ENCODE measurements around the gene SMIM26.
"Not testable (repeated sequence)": the region's sequence is repeated elsewhere in the genome, so short reads cannot be mapped to it uniquely, and the experiment has no call there.

The SMIM26 gene, protein sequence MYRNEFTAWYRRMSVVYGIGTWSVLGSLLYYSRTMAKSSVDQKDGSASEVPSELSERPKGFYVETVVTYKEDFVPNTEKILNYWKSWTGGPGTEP

GRCh38 chr20:18566892-18567738 lies at the start of gene SMIM26:
SMIM26 (plus strand) TSS chr20:18567432; CDS start chr20:18567479, 47 bp downstream.
- peak; percentile 84 to 93 (median 89) for DNase-seq (ENCODE audit: low read depth in 2 of 3, low spot score in 1 of 3)

GRCh38 chr20:18522066-18522465 lies 45.2 kb upstream of the SMIM26 start:
- not testable (repeated sequence) for DNase-seq (ENCODE audit: low read depth in 2 of 3, low spot score in 1 of 3)

- DNase-seq (ENCODE audit: low read depth in 2 of 3, low spot score in 1 of 3), result no peak
Observed at GRCh38 chr20:18523066-18523465, 44.2 kb upstream of the SMIM26 start.

- DNase-seq (ENCODE audit: low read depth in 2 of 3, low spot score in 1 of 3), result no peak
Observed at GRCh38 chr20:18524646-18525045, 42.6 kb upstream of the SMIM26 start.

GRCh38 chr20:18526761-18527160 lies 40.5 kb upstream of the SMIM26 start:
- DNase-seq (ENCODE audit: low read depth in 2 of 3, low spot score in 1 of 3), result not testable (repeated sequence)

DNA sequence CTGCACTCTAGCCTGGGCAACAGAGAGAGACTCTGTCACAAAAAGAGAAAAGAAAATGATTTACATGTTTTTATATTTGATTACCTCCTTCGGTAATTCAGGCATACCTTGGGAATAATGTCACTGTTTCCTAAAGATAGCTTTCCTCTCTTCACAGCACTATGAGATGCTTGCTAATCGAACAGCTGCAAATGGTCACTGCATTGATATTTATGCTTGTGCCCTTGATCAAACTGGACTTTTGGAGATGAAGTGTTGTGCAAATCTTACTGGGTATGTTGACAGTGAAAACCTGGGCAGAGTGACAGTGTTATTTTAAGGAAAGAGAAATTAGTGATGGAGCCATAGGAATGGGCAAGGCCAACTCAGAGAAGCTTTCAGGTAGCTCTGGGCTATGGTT lies 39.9 kb upstream of the SMIM26 start:
- DNase-seq (ENCODE audit: low read depth in 2 of 3, low spot score in 1 of 3), result no peak

GRCh38 chr20:18527836-18528235 lies 39.4 kb upstream of the SMIM26 start:
- DNase-seq (ENCODE audit: low read depth in 2 of 3, low spot score in 1 of 3), result no peak

DNA sequence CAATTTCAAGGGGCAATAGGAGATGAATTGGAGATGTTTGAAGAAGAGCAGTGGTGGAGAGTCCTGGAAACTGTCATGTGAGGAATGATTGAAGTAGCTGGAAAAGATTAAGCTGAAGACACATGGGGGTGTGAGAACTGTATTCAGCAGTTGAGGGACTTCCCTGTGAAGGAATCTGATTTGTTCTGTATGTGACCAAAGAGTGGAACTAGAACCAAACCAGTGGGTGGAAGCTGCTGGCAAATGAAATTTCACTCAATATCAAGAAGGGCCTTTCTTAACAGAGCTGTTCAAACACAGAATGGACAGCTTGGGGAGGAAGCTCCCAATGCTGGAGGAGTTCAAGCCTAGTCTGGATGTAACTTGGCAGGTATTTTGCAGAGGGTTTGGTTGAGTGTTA lies 38.2 kb upstream of the SMIM26 start:
- DNase-seq (ENCODE audit: low read depth in 2 of 3, low spot score in 1 of 3), result no peak

DNA sequence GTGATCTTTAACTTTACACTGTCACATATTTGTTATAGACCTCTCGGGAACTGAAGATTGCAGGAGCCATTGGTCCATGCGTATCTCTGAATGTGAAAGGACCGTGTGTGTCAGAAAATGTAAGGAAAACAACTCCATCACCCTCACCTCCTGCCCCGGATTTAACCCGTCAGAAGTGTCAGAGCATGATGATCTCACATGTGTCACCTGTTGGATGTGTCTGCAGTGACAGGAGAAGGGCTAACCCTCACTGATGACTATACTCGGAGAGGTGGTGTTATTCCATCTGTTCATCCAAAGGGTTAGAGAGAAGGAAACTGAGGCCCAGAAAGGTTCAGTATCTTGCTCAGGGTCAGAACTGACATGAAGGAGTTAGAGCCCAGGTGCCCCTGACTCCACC lies 34.6 kb upstream of the SMIM26 start:
- DNase-seq (ENCODE audit: low read depth in 2 of 3, low spot score in 1 of 3), result no peak

DNA sequence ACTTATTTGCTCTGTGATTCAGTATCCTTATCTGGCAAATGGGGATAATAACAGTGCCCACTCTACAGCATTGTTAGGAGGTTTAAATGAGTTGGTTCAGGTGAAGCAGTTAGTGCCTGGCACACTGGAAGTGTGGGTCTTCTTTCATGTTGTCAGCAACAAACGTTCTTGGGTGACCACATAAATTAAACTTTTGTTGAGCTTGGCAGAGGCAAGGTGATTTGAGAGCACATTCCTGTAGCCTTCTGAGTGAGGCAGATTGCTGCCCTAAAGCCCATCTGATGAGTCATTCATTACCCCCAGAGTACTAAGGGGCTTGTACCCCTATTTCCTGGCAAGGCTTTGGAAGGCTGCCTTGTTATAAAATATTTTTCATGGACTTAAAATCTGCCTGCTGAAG lies 33.7 kb upstream of the SMIM26 start:
- DNase-seq (ENCODE audit: low read depth in 2 of 3, low spot score in 1 of 3), result no peak

DNA sequence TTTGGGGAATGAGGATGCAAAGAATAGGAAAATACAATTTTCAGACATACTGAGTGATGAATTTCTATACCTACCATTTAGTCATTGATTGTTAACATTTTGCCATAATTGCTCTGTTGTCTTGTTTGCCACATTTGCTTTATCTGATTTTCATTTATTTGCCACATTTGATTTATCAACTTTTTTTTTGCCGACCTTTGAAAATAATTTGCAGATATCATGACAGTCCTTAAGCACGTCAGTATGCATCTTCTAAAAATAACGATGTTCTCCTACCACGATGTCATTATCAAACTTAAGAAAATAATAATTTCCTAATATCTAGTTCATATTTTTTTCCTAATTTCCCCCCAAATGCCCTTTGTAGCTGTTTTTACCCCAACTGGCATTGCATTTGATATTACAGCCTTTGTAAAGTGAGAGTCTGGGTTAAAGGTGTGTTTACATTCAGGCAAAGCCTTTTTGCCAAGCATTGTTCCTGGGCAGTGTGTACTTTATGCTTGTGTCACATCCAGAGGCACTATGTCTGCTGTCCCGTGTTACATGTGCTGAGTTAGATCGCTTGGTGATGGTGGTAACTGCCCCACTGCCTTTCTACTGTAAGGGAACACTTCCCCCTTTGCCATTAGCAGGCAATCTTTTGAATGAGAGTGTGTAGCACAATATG lies 33.1 kb upstream of the SMIM26 start:
- DNase-seq (ENCODE audit: low read depth in 2 of 3, low spot score in 1 of 3), result no peak

DNA sequence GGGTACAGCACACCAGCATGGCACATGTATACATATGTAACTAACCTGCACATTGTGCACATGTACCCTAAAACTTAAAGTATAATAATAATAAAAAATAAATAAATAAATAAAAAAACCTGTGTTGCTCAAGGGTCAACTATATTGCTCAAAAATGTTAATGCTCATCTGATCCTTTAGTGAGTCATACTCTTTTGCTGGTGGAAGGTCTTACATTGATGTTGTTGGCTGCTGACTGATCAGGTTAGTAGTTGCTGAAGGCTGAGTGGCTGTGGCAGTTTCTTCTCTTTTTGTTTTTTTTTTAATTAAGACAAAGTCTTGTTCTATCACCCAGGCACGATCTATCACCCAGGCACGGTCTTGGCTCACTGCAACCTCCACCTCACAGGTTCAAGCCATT lies 29.6 kb upstream of the SMIM26 start:
- DNase-seq (ENCODE audit: low read depth in 2 of 3, low spot score in 1 of 3), result no peak

DNA sequence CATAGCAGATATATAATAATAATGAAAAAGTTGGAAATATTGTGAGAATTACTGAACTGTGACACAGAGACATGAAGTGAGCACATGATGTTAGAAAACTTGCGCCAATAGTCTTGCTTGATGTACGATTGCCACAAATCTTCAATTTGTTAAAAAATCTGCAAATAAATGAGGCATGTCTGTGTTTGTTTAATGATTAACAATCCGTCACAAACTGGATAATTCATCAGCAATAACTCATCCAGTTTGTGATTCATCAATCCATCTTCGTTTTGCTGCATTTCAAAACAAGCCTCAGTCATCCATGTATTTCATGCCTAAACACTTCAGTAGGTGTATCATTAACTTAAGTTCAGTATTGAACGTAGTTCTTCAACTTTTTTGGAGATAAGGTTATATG lies 25.5 kb upstream of the SMIM26 start:
- no peak for DNase-seq (ENCODE audit: low read depth in 2 of 3, low spot score in 1 of 3)

DNA sequence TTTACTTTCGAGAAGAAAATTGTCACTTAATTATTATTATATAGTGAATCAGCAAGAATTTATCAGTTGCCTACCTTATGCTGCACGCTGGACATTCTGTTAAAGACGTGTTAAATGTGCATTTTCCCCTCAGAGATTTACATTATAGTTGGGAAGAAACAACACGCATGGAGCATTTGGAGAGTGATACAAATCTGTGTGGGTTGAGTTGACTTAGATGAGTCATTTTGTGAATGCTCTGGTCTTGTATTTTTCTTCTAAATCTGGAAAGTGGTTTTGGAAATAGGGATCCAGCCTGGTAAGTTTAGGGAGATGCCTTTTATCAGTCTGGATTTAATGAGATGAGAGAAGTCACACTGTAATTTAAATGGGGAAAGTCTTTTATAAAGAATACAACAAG lies 24.0 kb upstream of the SMIM26 start:
- no peak for DNase-seq (ENCODE audit: low read depth in 2 of 3, low spot score in 1 of 3)

GRCh38 chr20:18543932-18544331 lies 23.3 kb upstream of the SMIM26 start:
- no peak for DNase-seq (ENCODE audit: low read depth in 2 of 3, low spot score in 1 of 3)

DNA sequence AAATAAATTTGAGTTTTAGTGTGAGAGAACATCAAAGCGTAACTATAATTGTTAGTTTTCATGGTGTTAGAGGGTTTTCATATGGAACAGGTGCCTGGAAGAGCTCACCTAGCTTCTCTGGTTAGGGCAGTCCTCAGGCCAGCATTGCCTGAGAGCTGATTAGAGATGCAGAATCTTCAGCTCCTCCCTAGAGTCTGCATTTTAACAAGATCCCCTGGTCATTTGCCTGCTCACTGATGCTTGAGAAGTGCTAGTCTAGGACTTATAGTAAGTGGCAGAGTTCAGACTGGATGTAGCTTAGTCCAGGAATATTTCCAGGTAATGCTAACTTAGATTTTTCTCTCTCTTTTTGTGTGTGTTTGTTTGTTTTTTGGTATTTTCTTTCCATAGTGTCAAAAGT lies 21.7 kb upstream of the SMIM26 start:
- no peak for DNase-seq (ENCODE audit: low read depth in 2 of 3, low spot score in 1 of 3)

DNA sequence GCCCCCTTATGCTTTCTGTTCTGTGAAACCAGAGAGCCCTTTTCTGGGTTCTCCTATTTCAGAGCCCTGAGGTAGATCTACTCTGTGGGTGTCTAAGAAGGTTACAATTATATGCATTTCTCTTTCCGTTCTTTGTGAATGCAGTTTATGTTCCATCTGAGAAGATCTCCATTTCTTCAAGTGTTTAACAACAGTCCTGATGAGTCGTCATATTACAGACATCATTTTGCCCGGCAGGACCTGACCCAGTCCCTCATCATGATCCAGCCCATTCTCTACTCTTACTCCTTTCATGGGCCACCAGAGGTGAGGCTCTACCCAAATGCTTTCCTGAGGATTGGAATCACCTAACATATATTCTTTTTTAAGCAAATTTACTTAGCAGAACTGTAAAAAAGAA lies 18.8 kb upstream of the SMIM26 start:
- DNase-seq (ENCODE audit: low read depth in 2 of 3, low spot score in 1 of 3), result no peak

DNA sequence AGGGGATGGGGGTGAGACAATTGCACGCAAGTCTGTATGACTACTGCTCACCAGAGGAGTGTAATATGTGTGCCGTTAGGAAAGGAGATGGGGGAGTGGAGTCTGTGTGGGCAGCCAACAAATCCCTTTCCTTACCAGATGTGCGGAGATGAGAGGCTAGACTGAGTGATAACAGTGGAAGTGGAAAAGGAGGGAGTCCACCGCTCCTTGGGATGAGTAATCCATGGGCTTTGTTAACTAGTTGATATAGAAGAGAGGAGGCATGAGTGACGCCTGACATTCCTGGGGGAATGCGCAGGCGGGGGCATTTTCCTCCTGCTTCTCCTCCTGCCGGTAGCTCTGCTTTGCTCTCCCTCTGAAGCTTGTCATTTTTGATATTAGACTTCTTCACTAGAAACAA lies 13.5 kb upstream of the SMIM26 start:
- no peak for DNase-seq (ENCODE audit: low read depth in 2 of 3, low spot score in 1 of 3)

DNA sequence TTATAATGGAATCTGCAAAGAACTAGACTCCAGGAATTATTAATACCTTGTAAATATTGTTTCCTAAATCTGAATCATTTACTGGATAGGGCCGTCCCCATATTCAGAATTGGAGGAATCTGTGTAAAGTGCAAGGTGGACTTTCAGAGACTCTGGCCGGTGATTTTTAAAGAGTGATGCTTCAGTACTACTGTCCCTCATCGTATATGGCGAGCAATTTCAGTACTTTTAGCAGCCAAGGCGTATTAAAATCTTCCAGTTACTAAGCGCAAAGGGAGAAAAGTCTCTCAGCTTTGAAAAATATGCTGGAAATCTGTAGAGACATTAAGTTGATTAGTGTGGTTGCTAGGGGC lies 483 bp downstream of the SMIM26 start:
- no peak for DNase-seq (ENCODE audit: low read depth in 2 of 3, low spot score in 1 of 3)

DNA sequence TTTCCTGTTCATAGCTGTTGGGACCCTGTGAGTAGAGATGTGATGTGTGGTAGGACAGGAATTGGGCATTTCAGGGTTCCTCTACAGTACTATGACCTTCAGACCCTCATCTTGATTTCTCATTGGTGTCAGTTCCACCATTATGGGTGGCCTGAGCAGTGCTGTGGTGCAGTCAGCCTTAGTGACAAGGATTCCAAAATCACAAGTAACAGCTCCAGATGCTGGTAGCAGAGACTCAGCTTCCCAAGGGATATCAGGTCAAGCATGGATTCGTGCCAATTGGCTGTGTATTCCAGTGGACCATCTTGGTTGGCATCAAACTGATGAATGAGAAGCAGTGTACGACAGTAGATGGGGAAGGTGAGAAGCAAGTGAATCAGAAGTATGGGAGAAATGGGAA lies 3.8 kb downstream of the SMIM26 start:
- DNase-seq (ENCODE audit: low read depth in 2 of 3, low spot score in 1 of 3), result no peak

GRCh38 chr20:18571578-18571977 lies 4.3 kb downstream of the SMIM26 start:
- no peak for DNase-seq (ENCODE audit: low read depth in 2 of 3, low spot score in 1 of 3)

DNA sequence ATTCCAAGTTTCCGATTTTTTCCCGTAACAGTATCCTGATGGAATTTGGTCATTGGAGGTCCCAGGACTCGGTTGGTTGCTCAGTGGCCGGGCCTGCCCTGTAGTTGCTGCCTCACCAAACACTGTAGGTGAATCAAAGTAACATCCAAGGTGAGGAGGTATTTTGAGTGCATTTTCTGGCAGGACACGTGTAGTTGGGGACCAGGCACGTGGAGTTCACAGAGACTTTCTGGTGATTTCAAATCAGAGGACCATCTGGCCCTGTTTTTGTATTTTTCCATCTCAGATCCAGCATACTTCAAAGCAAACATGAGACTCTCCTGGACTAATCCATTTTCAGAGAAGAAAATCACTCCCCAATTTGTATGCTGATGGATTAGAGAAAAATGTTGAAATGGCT lies 10.7 kb downstream of the SMIM26 start:
- no peak for DNase-seq (ENCODE audit: low read depth in 2 of 3, low spot score in 1 of 3)

GRCh38 chr20:18578581-18578980 lies 11.3 kb downstream of the SMIM26 start:
- DNase-seq (ENCODE audit: low read depth in 2 of 3, low spot score in 1 of 3), result no peak

Measured in stimulated activated CD4-positive, alpha-beta T cell treated with anti-CD3 and anti-CD28 coated beads, Interleukin-12 subunit alpha, Interleukin-12 subunit beta, amount 100 ng/mL, for 48 hours (primary cell).